SKM-1 (cell line): Measurements from ENCODE around the gene PNMA1.

Source experiments
- DNase-seq: peaks from one replicate; lab custom pipeline; 2025; ENCODE audit not compliant: unreplicated experiment; lab: John Stamatoyannopoulos, UW

PNMA1 gene

DNA sequence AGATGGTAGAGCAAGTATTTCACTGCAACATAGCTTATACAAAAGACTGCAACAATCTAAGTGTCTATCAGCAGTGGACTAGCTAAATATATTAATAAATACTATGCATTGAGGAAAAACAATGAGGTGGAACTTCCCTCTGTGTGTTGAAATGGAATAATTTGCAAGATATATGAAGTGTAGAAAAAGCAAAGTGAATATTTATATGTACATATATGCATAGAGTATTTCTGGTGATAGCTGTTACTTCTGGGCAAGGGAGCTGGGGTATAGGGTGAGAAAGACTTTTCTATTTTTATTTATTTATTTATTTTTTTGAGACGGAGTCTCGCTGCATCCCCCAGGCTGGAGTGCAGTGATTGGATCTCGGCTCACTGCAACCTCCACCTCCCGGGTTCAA is 35.5 kb downstream of the PNMA1 start:
- no peak for DNase-seq

DNA sequence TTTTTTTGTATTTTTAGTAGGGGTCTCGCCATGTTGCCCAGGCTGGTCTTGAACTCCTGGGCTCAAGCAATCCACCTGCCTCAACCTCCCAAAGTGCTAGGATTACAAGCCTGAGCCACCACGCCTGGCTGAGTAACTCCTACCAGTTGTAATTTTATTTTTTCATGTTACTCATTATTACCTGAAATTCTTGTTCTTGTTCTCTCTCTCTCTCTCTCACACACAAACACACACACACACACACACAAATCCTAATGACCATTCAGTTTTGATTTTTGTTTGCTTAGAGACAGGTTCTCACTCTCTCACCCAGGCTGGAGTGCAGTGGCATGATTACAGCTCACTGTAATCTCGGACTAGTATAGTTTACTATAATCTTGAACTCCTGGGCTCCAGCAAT is 39.2 kb downstream of the PNMA1 start:
- no peak for DNase-seq

DNA sequence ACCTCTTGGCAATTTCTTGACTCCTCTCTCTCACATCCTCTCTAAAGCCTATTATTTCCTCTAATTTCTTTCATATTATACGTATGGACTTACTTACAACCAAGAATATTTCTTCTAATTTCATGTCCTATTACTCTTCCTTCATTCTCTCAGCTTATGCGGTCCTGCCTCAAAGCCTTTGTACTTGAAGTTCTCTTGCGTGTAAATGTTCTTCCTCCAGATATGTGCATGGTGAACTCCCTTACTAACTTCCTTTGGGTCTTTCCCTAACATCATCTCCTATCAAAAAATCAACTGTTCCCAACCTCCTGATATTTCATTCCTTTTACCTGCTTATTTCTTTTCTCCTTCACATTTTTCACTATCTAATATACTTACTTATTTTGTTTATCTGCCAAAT is 46.3 kb downstream of the PNMA1 start:
- no peak for DNase-seq

DNA sequence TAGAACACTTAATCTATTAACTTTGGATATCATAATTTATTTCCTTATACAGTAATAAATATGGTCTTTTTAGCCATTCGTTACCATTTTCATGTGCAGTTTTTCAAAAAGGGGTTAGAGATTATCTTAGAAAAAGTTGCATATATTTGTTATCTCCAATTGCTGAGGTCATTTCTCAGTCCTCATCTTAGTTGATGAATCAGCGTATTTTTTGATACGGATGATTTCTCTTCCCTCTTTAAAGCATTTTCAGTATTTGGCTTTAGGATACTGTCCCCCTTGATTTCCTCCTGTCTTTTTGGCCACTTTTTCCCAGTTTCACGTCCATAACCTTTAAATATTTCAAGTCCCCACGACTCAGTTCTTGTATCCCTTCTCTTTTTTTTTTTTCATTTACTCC is 47.6 kb downstream of the PNMA1 start:
- no peak for DNase-seq

DNA sequence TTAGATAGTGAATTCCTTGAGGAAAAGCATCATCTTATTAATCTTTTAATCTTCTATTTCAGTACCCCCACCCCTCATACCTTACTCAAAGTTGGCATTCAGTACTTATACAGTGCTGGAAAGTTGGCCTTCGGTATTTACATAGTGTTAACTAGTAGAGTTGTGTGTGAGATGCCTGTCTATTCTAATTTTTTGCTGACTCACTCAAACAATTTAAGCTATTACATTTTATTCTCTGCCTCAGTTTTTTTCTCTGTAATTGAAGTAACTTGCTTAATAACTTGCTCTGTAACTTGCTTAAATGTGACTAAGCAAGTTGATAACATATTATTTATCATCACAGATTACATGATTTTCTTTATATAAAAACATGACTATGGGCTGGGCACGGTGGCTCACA is 49.1 kb downstream of the PNMA1 start:
- no peak for DNase-seq

DNA sequence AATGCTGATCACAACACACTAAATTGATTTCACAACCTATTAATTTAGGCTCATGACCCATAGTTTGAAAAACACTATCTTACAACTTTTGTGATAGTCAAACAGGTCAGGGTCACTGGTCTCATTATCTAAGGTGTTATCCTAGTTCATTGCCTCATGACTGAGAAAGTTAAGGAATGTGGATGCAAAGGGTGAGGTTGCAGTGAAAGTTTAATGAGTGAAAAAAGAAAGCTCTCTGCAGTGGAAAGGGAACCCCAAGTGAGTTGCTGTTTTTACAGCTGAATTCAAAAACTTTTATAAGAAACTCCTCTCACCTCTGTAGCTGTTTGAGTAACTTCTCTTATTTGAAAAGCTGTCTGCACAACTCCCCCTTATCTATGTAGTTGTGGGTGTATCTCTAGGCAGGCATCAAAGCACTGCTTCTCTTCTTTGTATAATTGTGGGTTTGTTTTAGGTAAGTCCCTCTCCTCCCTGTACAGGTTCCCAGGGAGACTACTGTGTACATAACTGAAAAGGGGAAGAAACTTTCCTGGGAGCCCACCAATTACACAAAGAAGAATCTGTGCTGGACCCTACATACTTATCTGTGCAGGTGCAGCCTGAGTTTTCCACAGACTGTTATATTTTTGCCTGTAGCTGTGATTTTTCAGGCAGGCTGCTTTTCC is 50.5 kb downstream of the PNMA1 start:
- no peak for DNase-seq

DNA sequence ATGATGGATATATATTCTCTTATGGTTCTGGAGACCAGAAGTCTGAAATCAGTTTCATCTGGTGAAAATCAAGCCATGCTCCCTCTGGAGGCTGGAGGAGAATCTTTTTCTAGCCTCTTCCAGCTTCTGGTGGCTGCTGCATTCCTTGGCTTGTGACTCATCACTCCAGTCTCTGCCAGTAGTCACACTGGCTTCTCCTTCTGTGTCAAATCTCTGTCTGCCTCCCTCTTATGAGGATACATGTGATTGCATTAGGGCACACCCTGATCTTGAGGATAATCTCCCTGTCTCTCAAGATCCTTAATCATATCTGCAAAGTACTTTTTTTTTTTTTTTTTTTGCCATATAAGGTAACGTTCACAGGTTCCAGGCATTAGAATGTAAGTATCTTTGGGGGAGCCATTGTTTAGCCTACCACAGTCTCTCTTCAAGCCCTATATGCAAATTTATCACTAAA is 51.7 kb downstream of the PNMA1 start:
- no peak for DNase-seq

DNA sequence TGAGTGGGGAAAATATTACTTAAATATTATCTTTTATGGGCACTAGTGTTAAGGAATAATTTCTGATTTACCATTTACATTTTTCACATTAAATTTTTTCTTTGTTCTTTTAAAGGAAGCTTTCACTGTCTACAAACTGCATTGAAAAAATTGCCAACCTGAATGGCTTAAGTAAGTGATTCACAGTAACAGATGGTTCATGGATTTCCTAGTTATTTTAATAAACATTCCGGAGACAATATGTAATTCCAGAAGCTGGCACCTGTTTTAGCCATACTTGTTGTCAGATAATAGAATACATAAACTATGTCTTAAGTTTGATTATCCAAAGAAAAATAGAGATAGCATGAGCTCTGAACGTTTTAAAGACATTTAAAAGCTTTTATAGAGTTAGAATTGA is 52.3 kb downstream of the PNMA1 start:
- no peak for DNase-seq
